Smooth muscle cell (in vitro differentiated cells): ENCODE results near the gene ANKLE1. TPM values are rescaled to one million over a fixed set of nuclear protein-coding genes. Genes with fewer than 3 reads are reported as not detected.

Experiments
- DNase-seq: peaks from one replicate; lab custom pipeline; 2025; ENCODE audit not compliant: unreplicated experiment; lab: John Stamatoyannopoulos, UW
- H2AFZ ChIP-seq: fragments of 200-600 bp; sonication (generic); 2 replicates; pipeline ENCODE4 v1.6.0; 2016; ENCODE audit warnings: antibody characterized with exemption, low read depth, mild to moderate bottlenecking
- H3F3A ChIP-seq: fragments of 200-600 bp; sonication (generic); 2 replicates; pipeline ENCODE4 v1.6.0; 2017; ENCODE audit warnings: antibody characterized with exemption, low read depth
- H3K27ac ChIP-seq: fragments of 200-600 bp; sonication (generic); 2 replicates; pipeline ENCODE4 v1.5.1; 2016; ENCODE audit warnings: low read depth, mild to moderate bottlenecking
- H3K27me3 ChIP-seq: fragments of 200-600 bp; sonication (generic); 2 replicates; pipeline ENCODE4 v1.6.1; 2016; ENCODE audit warnings: low read depth, mild to moderate bottlenecking
- H3K36me3 ChIP-seq: fragments of 200-600 bp; sonication (generic); 2 replicates; pipeline ENCODE4 v1.5.1; 2016; ENCODE audit warnings: low read depth
- H3K4me1 ChIP-seq: fragments of 200-600 bp; sonication (generic); 2 replicates; pipeline ENCODE4 v1.5.1; 2016; ENCODE audit warnings: low read depth
- H3K4me2 ChIP-seq: fragments of 200-600 bp; sonication (generic); 2 replicates; pipeline ENCODE4 v1.6.0; 2016; ENCODE audit warnings: mild to moderate bottlenecking
- H3K4me3 ChIP-seq: fragments of 200-600 bp; sonication (generic); 2 replicates; pipeline ENCODE4 v1.5.1; 2016; ENCODE audit warnings: mild to moderate bottlenecking
- H3K79me2 ChIP-seq: fragments of 200-600 bp; sonication (generic); 2 replicates; pipeline ENCODE4 v1.6.0; 2016; ENCODE audit warnings: low read depth, mild to moderate bottlenecking
- H3K9ac ChIP-seq: fragments of 200-600 bp; sonication (generic); 2 replicates; pipeline ENCODE4 v1.6.0; 2016; ENCODE audit warnings: low read depth
- H3K9me3 ChIP-seq: fragments of 200-600 bp; sonication (generic); replicated peaks from 2 replicates; pipeline ENCODE4 v1.5.1; 2016; ENCODE audit warnings: low read depth
- H4K20me1 ChIP-seq: fragments of 200-600 bp; sonication (generic); 2 replicates; pipeline ENCODE4 v1.6.0; 2016; ENCODE audit warnings: low read depth
- WGBS: methylation state at CpG from one replicate; pipeline ENCODE4 v1.1.7; 2016; ENCODE audit warnings: low lambda C conversion rate; 5-methylcytosine and 5-hydroxymethylcytosine counted together
- polyA plus RNA-seq: library from polyadenylated mRNA; unstranded; fragments of >200 nt; fragmentation: Nextera tagmentation; extraction: Ambion mirVana; gene quantifications from 2 replicates; pipeline ENCODE4 v1.2.1, GENCODE V29; 2016
- total RNA-seq: library from RNA; depleted of rRNA; stranded (reverse); fragments of >200 nt; gene quantifications from 2 replicates; pipeline ENCODE4 v1.2.3, GENCODE V29; 2014
- TF ChIP-seq, protein P1 (sequence below): fragments of 200-600 bp; sonication (generic); IDR thresholded peaks from 2 replicates; pipeline ENCODE4 v1.5.1; 2017; ENCODE audit warnings: borderline replicate concordance, mild to moderate bottlenecking, antibody characterized with exemption; ENCODE audit not compliant: insufficient read depth, poor library complexity, severe bottlenecking

The ANKLE1 gene
- total and polyA plus RNA-seq, 2 experiments from 2014 or later = 0.36 to 0.61 TPM

DNA sequence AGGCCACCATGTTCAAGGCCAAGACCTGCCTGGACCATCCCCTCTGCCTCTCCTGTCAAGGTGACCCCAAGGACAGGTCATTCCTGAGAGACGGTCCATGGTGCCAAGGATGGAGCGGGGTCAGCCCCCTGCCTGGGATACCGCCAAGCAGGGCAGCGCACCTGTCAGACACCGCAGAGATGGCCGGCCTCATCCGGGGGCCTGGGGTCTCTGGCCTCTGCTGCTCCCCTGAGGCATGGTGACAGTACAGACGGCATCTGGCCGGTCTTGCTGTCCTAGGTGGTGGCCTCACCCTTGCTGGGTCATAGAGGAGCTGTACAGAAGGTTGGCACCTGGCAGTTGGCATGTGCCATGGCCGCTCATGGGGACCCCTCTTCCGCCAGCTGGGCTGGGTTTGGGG is 38.7 kb downstream of the ANKLE1 start:
- no peak overlapping the region for H3K27ac ChIP-seq
- WGBS = 86% methylated on average over 11 of the region's 11 CpGs
- H3K36me3 ChIP-seq = no peaks in the 10 kb centered on the region
- H3K9me3 ChIP-seq = no peaks in the 10 kb centered on the region
- H2AFZ ChIP-seq = no peak overlapping the region
- peaks cover 4% of the 10 kb centered on the region for H3F3A ChIP-seq
- TF ChIP-seq, protein P1, sequence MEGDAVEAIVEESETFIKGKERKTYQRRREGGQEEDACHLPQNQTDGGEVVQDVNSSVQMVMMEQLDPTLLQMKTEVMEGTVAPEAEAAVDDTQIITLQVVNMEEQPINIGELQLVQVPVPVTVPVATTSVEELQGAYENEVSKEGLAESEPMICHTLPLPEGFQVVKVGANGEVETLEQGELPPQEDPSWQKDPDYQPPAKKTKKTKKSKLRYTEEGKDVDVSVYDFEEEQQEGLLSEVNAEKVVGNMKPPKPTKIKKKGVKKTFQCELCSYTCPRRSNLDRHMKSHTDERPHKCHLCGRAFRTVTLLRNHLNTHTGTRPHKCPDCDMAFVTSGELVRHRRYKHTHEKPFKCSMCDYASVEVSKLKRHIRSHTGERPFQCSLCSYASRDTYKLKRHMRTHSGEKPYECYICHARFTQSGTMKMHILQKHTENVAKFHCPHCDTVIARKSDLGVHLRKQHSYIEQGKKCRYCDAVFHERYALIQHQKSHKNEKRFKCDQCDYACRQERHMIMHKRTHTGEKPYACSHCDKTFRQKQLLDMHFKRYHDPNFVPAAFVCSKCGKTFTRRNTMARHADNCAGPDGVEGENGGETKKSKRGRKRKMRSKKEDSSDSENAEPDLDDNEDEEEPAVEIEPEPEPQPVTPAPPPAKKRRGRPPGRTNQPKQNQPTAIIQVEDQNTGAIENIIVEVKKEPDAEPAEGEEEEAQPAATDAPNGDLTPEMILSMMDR = no peak
- no peak overlapping the region for H3K9ac ChIP-seq
- no peak overlapping the region for H3K4me3 ChIP-seq
- no peaks in the 10 kb centered on the region for H3K79me2 ChIP-seq
- H3K4me2 ChIP-seq = no peak overlapping the region
- H3K27me3 ChIP-seq = no peaks in the 10 kb centered on the region
- H3K4me1 ChIP-seq = no peaks in the 10 kb centered on the region
- DNase-seq = no peak
- peaks cover 10% of the 10 kb centered on the region for H4K20me1 ChIP-seq

DNA sequence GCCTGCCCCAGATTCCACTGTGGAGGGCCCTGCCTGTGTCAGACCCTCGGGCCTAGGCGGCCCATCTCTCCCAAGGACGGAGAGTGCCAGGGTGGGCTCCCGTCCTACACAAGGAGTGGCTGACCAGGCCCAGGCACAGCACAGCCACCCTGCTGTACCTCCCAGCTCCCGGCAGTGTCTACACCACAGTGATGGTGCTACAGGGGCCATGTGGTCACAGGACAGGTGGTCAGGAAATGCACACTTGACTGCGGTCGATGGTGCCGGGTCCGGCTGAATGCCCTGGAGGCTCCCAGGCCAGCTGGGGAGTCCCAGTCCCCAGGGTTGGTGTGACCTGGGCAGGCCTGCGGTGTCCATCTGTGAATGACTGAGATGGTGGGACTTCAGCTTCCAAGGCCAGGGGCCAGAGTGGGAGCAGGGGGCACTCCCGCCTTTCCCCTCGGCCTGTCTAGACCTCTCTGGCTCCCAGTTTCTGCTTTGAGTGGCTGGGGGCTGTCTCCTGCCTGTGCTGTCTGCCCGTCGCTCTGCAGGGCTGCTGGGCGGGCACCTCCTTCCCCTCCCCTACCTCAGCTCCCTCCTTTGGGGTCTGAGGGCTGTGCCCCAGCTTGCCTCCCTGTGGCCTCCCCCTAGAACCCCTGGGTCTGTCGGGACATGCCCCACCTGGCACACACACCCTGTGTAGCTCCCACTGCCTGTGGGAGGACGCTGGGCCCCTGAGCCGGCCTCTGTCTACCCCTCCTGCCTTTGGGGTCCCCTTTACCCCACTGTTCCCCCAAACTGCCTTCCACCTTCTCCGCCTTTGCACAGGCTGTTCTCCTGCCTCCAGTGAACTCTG is 40.2 kb downstream of the ANKLE1 start:
- 95% methylated on average over 17 of the region's 19 CpGs for WGBS
- no peak for DNase-seq
- H3F3A ChIP-seq = peaks cover 9% of the 10 kb centered on the region
- H4K20me1 ChIP-seq = peaks cover 10% of the 10 kb centered on the region
- H3K4me1 ChIP-seq = peaks cover 5% of the 10 kb centered on the region
- H3K36me3 ChIP-seq = no peaks in the 10 kb centered on the region
- H3K27me3 ChIP-seq = no peaks in the 10 kb centered on the region
- H2AFZ ChIP-seq = no peak overlapping the region
- H3K4me2 ChIP-seq = no peak overlapping the region
- H3K4me3 ChIP-seq = no peak overlapping the region
- no peak overlapping the region for H3K9ac ChIP-seq
- TF ChIP-seq, protein P1 = no peak
- no peaks in the 10 kb centered on the region for H3K79me2 ChIP-seq
- H3K27ac ChIP-seq = no peak overlapping the region
- H3K9me3 ChIP-seq = no peaks in the 10 kb centered on the region

DNA sequence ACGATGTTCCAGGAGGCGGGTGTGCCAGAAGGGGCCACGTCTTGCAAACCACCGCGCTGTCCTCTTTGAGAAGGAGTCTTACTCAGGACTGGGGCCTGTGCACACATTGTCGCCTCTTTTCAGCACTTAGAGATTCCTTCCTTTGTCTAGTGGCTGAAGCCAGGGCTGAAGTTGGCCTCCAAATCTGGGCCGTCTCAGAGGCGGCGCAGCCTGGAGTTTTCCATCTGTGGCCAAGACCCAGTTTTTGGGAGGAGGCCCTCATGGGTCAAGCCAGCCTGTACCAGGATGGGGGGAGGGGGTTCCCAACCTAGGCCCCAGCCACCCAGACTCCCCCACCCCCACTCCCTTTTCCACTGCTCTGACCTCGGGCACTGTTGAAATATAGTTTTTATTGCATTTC is 41.2 kb downstream of the ANKLE1 start:
- peaks cover 10% of the 10 kb centered on the region for H4K20me1 ChIP-seq
- no peak overlapping the region for H2AFZ ChIP-seq
- H3K4me1 ChIP-seq = peaks cover 12% of the 10 kb centered on the region
- H3K4me2 ChIP-seq = no peak overlapping the region
- no peak overlapping the region for H3K4me3 ChIP-seq
- no peaks in the 10 kb centered on the region for H3K9me3 ChIP-seq
- 91% methylated on average over 10 of the region's 10 CpGs for WGBS
- no peak overlapping the region for H3K27ac ChIP-seq
- TF ChIP-seq, protein P1 = no peak
- no peaks in the 10 kb centered on the region for H3K27me3 ChIP-seq
- H3F3A ChIP-seq = peaks cover 6% of the 10 kb centered on the region
- H3K79me2 ChIP-seq = no peaks in the 10 kb centered on the region
- no peak overlapping the region for H3K9ac ChIP-seq
- H3K36me3 ChIP-seq = no peaks in the 10 kb centered on the region
- no peak for DNase-seq
